ENCODE results near the gene RRBP1. TPM values are rescaled to one million over a fixed set of nuclear protein-coding genes. Genes with fewer than 3 reads are reported as not detected.
"Not testable (repeated sequence)": the region's sequence is repeated elsewhere in the genome, so short reads cannot be mapped to it uniquely, and the experiment has no call there.

RRBP1 gene
- total RNA-seq, 1 donor from 2014 or later: 54.8 TPM

- Mint-ChIP-seq H3K36me3 (ENCODE audit: low read depth) (no peaks in the 10 kb centered on the region), H3K4me3 (no peak overlapping the region), H3K9me3 (no peaks in the 10 kb centered on the region), H3K27ac (no peak overlapping the region), H3K27me3 (ENCODE audit: insufficient read depth) (peaks cover 11% of the 10 kb centered on the region), H3K4me1 (ENCODE audit: low read depth) (no peaks in the 10 kb centered on the region)
- intact Hi-C loops (cut with micrococcal nuclease): no loop called here
- no peak for DNase-seq (ENCODE audit: low spot score)
Measured at GRCh38 chr20:17716331-17716730, 34.3 kb upstream of the RRBP1 start.

GRCh38 chr20:17715075-17715474 lies 33.0 kb upstream of the RRBP1 start:
- Mint-ChIP-seq H3K4me1 (ENCODE audit: low read depth) (no peaks in the 10 kb centered on the region), H3K9me3 (no peaks in the 10 kb centered on the region), H3K27me3 (ENCODE audit: insufficient read depth) (peaks cover 11% of the 10 kb centered on the region), H3K27ac (no peak overlapping the region), H3K36me3 (ENCODE audit: low read depth) (no peaks in the 10 kb centered on the region), H3K4me3 (no peak overlapping the region)
- DNase-seq (ENCODE audit: low spot score): no peak
- intact Hi-C loops (cut with micrococcal nuclease): no loop called here

- no peaks in the 10 kb centered on the region for H3K36me3 Mint-ChIP-seq (ENCODE audit: low read depth)
- intact Hi-C loops (cut with micrococcal nuclease): no loop called here
- DNase-seq (ENCODE audit: low spot score): no peak
- H3K27me3 Mint-ChIP-seq (ENCODE audit: insufficient read depth): peaks cover 11% of the 10 kb centered on the region
- H3K27ac Mint-ChIP-seq: no peak overlapping the region
- H3K4me1 Mint-ChIP-seq (ENCODE audit: low read depth): no peaks in the 10 kb centered on the region
- no peaks in the 10 kb centered on the region for H3K9me3 Mint-ChIP-seq
- H3K4me3 Mint-ChIP-seq: no peak overlapping the region
Measured at GRCh38 chr20:17714597-17714996, 32.6 kb upstream of the RRBP1 start.

GRCh38 chr20:17712708-17713107 lies 30.7 kb upstream of the RRBP1 start:
- Mint-ChIP-seq H3K36me3 (ENCODE audit: low read depth) (no peaks in the 10 kb centered on the region), H3K4me3 (no peak overlapping the region), H3K4me1 (ENCODE audit: low read depth) (no peaks in the 10 kb centered on the region), H3K9me3 (no peaks in the 10 kb centered on the region), H3K27me3 (ENCODE audit: insufficient read depth) (peaks cover 11% of the 10 kb centered on the region), H3K27ac (no peak overlapping the region)
- intact Hi-C loops (cut with micrococcal nuclease): no loop called here
- DNase-seq (ENCODE audit: low spot score): no peak

GRCh38 chr20:17712201-17712600 lies 30.2 kb upstream of the RRBP1 start:
- Mint-ChIP-seq H3K9me3 (no peaks in the 10 kb centered on the region), H3K27ac (no peak overlapping the region), H3K4me3 (no peak overlapping the region), H3K36me3 (ENCODE audit: low read depth) (no peaks in the 10 kb centered on the region), H3K27me3 (ENCODE audit: insufficient read depth) (peaks cover 11% of the 10 kb centered on the region), H3K4me1 (ENCODE audit: low read depth) (no peaks in the 10 kb centered on the region)
- intact Hi-C loops (cut with micrococcal nuclease): no loop called here
- DNase-seq (ENCODE audit: low spot score): no peak

- Mint-ChIP-seq H3K4me1 (ENCODE audit: low read depth) (no peaks in the 10 kb centered on the region), H3K4me3 (no peak overlapping the region), H3K36me3 (ENCODE audit: low read depth) (no peaks in the 10 kb centered on the region), H3K27me3 (ENCODE audit: insufficient read depth) (peaks cover 11% of the 10 kb centered on the region), H3K9me3 (no peaks in the 10 kb centered on the region), H3K27ac (no peak overlapping the region)
- intact Hi-C loops (cut with micrococcal nuclease): no loop called here
- no peak for DNase-seq (ENCODE audit: low spot score)
Measured at GRCh38 chr20:17711267-17711627, 29.2 kb upstream of the RRBP1 start.

- peaks cover 9% of the 10 kb centered on the region for H3K27me3 Mint-ChIP-seq (ENCODE audit: insufficient read depth)
- H3K4me1 Mint-ChIP-seq (ENCODE audit: low read depth): no peaks in the 10 kb centered on the region
- H3K36me3 Mint-ChIP-seq (ENCODE audit: low read depth): no peaks in the 10 kb centered on the region
- H3K27ac Mint-ChIP-seq: no peak overlapping the region
- no peak overlapping the region for H3K4me3 Mint-ChIP-seq
- DNase-seq (ENCODE audit: low spot score): no peak
- intact Hi-C loops (cut with micrococcal nuclease): no loop called here
- H3K9me3 Mint-ChIP-seq: no peaks in the 10 kb centered on the region
Measured at GRCh38 chr20:17710379-17711266, 28.6 kb upstream of the RRBP1 start.

GRCh38 chr20:17709361-17710293 lies 27.6 kb upstream of the RRBP1 start:
- Mint-ChIP-seq H3K27ac (no peak overlapping the region), H3K4me3 (no peak overlapping the region), H3K4me1 (ENCODE audit: low read depth) (no peaks in the 10 kb centered on the region), H3K36me3 (ENCODE audit: low read depth) (no peaks in the 10 kb centered on the region), H3K27me3 (ENCODE audit: insufficient read depth) (peaks cover 9% of the 10 kb centered on the region), H3K9me3 (no peaks in the 10 kb centered on the region)
- no peak for DNase-seq (ENCODE audit: low spot score)
- intact Hi-C loops (cut with micrococcal nuclease): no loop called here

GRCh38 chr20:17708675-17709360 lies 26.8 kb upstream of the RRBP1 start:
- Mint-ChIP-seq H3K4me3 (no peak overlapping the region), H3K36me3 (ENCODE audit: low read depth) (no peaks in the 10 kb centered on the region), H3K9me3 (no peaks in the 10 kb centered on the region), H3K27me3 (ENCODE audit: insufficient read depth) (peaks cover 9% of the 10 kb centered on the region), H3K4me1 (ENCODE audit: low read depth) (no peaks in the 10 kb centered on the region), H3K27ac (no peak overlapping the region)
- intact Hi-C loops (cut with micrococcal nuclease): no loop called here
- no peak for DNase-seq (ENCODE audit: low spot score)

- H3K36me3 Mint-ChIP-seq (ENCODE audit: low read depth); H3K4me1 Mint-ChIP-seq (ENCODE audit: low read depth); H3K4me3 Mint-ChIP-seq; H3K27me3 Mint-ChIP-seq (ENCODE audit: insufficient read depth); intact Hi-C loops (cut with micrococcal nuclease); H3K9me3 Mint-ChIP-seq; H3K27ac Mint-ChIP-seq; DNase-seq (ENCODE audit: low spot score): not testable (repeated sequence)
Measured at GRCh38 chr20:17707951-17708350, 25.9 kb upstream of the RRBP1 start.

GRCh38 chr20:17706632-17707031 lies 24.6 kb upstream of the RRBP1 start:
- Mint-ChIP-seq H3K27ac (no peak overlapping the region), H3K9me3 (no peaks in the 10 kb centered on the region), H3K27me3 (ENCODE audit: insufficient read depth) (no peaks in the 10 kb centered on the region), H3K36me3 (ENCODE audit: low read depth) (no peaks in the 10 kb centered on the region), H3K4me1 (ENCODE audit: low read depth) (no peaks in the 10 kb centered on the region), H3K4me3 (no peak overlapping the region)
- intact Hi-C loops (cut with micrococcal nuclease): no loop called here
- DNase-seq (ENCODE audit: low spot score): no peak

GRCh38 chr20:17705916-17706315 lies 23.9 kb upstream of the RRBP1 start:
- H3K27me3 Mint-ChIP-seq (ENCODE audit: insufficient read depth): no peaks in the 10 kb centered on the region
- no peaks in the 10 kb centered on the region for H3K4me1 Mint-ChIP-seq (ENCODE audit: low read depth)
- no peak overlapping the region for H3K4me3 Mint-ChIP-seq
- DNase-seq (ENCODE audit: low spot score): no peak
- no peak overlapping the region for H3K27ac Mint-ChIP-seq
- no peaks in the 10 kb centered on the region for H3K9me3 Mint-ChIP-seq
- intact Hi-C loops (cut with micrococcal nuclease): no loop called here
- H3K36me3 Mint-ChIP-seq (ENCODE audit: low read depth): no peaks in the 10 kb centered on the region
